ENCODE results near the gene LACTB. TPM values are rescaled to one million over a fixed set of nuclear protein-coding genes. Genes with fewer than 3 reads are reported as not detected.

LACTB gene
- total and polyA plus RNA-seq, 2 experiments from 2014 or later, result 26.5 to 31.0 TPM

- no peaks in the 10 kb centered on the region for H3K9me2 ChIP-seq (replicated peaks; ENCODE audit: insufficient read depth)
- no peaks in the 10 kb centered on the region for H3K79me2 ChIP-seq
- H3K4me1 ChIP-seq (ENCODE audit: insufficient read depth), result peaks cover 3% of the 10 kb centered on the region
- no peak overlapping the region for H2AFZ ChIP-seq
- no peak overlapping the region for H3K4me2 ChIP-seq
- no peak for DNase-seq (ENCODE audit: low spot score)
- H3K4me3 ChIP-seq, result no peak overlapping the region
- WGBS (ENCODE audit: low lambda C conversion rate, missing lambda C conversion rate), result 64% methylated on average over 9 of the region's 9 CpGs
- no peaks in the 10 kb centered on the region for H3K9me3 ChIP-seq (ENCODE audit: low read depth)
- no peaks in the 10 kb centered on the region for H4K20me1 ChIP-seq (ENCODE audit: insufficient read depth, poor library complexity, severe bottlenecking)
- TF ChIP-seq, protein P1, sequence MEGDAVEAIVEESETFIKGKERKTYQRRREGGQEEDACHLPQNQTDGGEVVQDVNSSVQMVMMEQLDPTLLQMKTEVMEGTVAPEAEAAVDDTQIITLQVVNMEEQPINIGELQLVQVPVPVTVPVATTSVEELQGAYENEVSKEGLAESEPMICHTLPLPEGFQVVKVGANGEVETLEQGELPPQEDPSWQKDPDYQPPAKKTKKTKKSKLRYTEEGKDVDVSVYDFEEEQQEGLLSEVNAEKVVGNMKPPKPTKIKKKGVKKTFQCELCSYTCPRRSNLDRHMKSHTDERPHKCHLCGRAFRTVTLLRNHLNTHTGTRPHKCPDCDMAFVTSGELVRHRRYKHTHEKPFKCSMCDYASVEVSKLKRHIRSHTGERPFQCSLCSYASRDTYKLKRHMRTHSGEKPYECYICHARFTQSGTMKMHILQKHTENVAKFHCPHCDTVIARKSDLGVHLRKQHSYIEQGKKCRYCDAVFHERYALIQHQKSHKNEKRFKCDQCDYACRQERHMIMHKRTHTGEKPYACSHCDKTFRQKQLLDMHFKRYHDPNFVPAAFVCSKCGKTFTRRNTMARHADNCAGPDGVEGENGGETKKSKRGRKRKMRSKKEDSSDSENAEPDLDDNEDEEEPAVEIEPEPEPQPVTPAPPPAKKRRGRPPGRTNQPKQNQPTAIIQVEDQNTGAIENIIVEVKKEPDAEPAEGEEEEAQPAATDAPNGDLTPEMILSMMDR (IDR thresholded peaks at IDR 0.05; ENCODE audit: poor library complexity), result no peak
- TF ChIP-seq EZH2phosphoT487 (IDR thresholded peaks at IDR 0.05; ENCODE audit: low read depth, severe bottlenecking, unreplicated experiment), result no peak
- H3K27me3 ChIP-seq, result no peaks in the 10 kb centered on the region
- no peak overlapping the region for H3K27ac ChIP-seq
- H3K36me3 ChIP-seq (replicated peaks; ENCODE audit: insufficient read depth, low read depth), result no peaks in the 10 kb centered on the region
These were observed 48.0 kb upstream of the LACTB start for GRCh38 chr15:63073497-63074172.

- Histone ChIP-seq H3K79me2 (no peaks in the 10 kb centered on the region), H2AFZ (no peak overlapping the region), H3K27me3 (no peaks in the 10 kb centered on the region), H4K20me1 (ENCODE audit: insufficient read depth, poor library complexity, severe bottlenecking) (no peaks in the 10 kb centered on the region), H3K4me2 (peak overlapping the region; percentile 34), H3K4me1 (ENCODE audit: insufficient read depth) (peaks cover 3% of the 10 kb centered on the region), H3K4me3 (no peak overlapping the region), H3K27ac (no peak overlapping the region), H3K9me2 (replicated peaks; ENCODE audit: insufficient read depth) (no peaks in the 10 kb centered on the region), H3K36me3 (replicated peaks; ENCODE audit: insufficient read depth, low read depth) (no peaks in the 10 kb centered on the region), H3K9me3 (ENCODE audit: low read depth) (no peaks in the 10 kb centered on the region)
- DNase-seq (ENCODE audit: low spot score), result no peak
- 68% methylated on average over 17 of the region's 17 CpGs for WGBS (ENCODE audit: low lambda C conversion rate, missing lambda C conversion rate)
- TF ChIP-seq EZH2phosphoT487 (IDR thresholded peaks at IDR 0.05; ENCODE audit: low read depth, severe bottlenecking, unreplicated experiment), result no peak
These were observed 46.4 kb upstream of the LACTB start for GRCh38 chr15:63075015-63075983.

DNA sequence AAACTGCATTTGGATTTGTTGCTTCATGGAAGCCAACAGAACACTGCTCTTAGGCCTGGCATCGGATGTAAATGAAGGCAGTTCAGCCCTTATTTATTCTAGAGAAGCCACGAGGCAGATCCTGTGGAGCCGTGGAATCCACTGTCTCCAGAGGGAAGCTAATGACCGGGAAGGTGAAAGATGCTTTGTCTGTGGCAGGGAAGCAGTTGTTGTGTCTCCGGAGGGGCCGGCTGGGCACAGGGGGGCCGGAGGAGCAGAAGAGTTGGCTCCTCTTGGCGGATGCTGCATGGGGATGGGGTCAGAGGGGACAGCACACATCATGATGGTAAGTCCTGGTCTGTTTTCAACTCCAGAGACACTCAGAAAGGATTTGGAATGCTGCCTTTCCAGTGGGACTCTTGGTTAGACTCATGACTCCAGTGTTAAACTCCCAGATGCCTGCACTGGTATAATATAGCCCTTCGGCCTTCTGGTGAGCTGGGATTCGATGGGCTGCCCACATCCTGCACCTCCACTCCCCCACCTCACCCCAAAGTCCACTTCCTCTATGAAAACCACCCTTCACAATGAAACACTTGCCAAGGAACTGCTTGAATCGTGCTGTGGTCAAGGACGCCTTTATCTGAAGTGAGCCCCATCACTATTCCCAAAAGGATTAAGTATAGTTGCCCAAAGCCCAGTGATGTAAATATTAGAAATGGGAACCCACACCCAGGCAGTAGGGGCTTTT is 45.5 kb upstream of the LACTB start:
- WGBS (ENCODE audit: low lambda C conversion rate, missing lambda C conversion rate), result 77% methylated on average over 12 of the region's 12 CpGs
- H3K79me2 ChIP-seq, result no peaks in the 10 kb centered on the region
- H3K9me3 ChIP-seq (ENCODE audit: low read depth), result no peaks in the 10 kb centered on the region
- no peak for DNase-seq (ENCODE audit: low spot score)
- no peak overlapping the region for H3K4me3 ChIP-seq
- H3K27me3 ChIP-seq, result no peaks in the 10 kb centered on the region
- peaks cover 3% of the 10 kb centered on the region for H3K4me1 ChIP-seq (ENCODE audit: insufficient read depth)
- H3K9me2 ChIP-seq (replicated peaks; ENCODE audit: insufficient read depth), result no peaks in the 10 kb centered on the region
- no peaks in the 10 kb centered on the region for H4K20me1 ChIP-seq (ENCODE audit: insufficient read depth, poor library complexity, severe bottlenecking)
- no peak overlapping the region for H2AFZ ChIP-seq
- H3K36me3 ChIP-seq (replicated peaks; ENCODE audit: insufficient read depth, low read depth), result no peaks in the 10 kb centered on the region
- TF ChIP-seq EZH2phosphoT487 (IDR thresholded peaks at IDR 0.05; ENCODE audit: low read depth, severe bottlenecking, unreplicated experiment), result no peak
- TF ChIP-seq, protein P1 (IDR thresholded peaks at IDR 0.05; ENCODE audit: poor library complexity), result no peak
- TF ChIP-seq EZH2 (IDR thresholded peaks at IDR 0.05; ENCODE audit: borderline replicate concordance), result no peak
- H3K4me2 ChIP-seq, result peak overlapping the region; percentile 34
- no peak overlapping the region for H3K27ac ChIP-seq
